Activated CD8-positive, alpha-beta memory T cell treated with anti-CD3 and anti-CD28 coated beads for 48 hours (primary cell): ENCODE measurements around the gene TPGS1.

Source experiments
- DNase-seq, 3 experiments: peaks; one replicate each; pipeline ENCODE4 v3.0.0-alpha.2; 2020; ENCODE audit warnings: low read depth in 2 of 3, low spot score in 2 of 3

The TPGS1 gene

GRCh38 chr19:507286-508203 is at the start of gene TPGS1:
Gene TPGS1, plus strand, starts transcription at chr19:507497. Its CDS starts 10 bp downstream, at chr19:507507.
- DNase-seq = peak; percentile 49 to 77 (median 62)

- DNase-seq = no peak
Observed at GRCh38 chr19:457636-458035, 49.7 kb upstream of the TPGS1 start.

GRCh38 chr19:458091-459042 is 48.9 kb upstream of the TPGS1 start:
- no peak for DNase-seq

- DNase-seq = no peak
Observed at GRCh38 chr19:459724-460511, 47.4 kb upstream of the TPGS1 start.

GRCh38 chr19:460877-461720 is 46.2 kb upstream of the TPGS1 start, which contains the start of gene SHC2:
Gene SHC2, minus strand, starts transcription at chr19:461033. Its CDS starts 37 bp downstream, at chr19:460996.
- DNase-seq = no peak

- no peak for DNase-seq
Observed at GRCh38 chr19:461721-462551, 45.4 kb upstream of the TPGS1 start.

GRCh38 chr19:463483-464207 is 43.7 kb upstream of the TPGS1 start:
- DNase-seq = no peak

- DNase-seq = no peak
Observed at GRCh38 chr19:464208-464545, 43.1 kb upstream of the TPGS1 start.

GRCh38 chr19:465056-465816 is 42.1 kb upstream of the TPGS1 start:
- DNase-seq = no peak

- no peak for DNase-seq
Observed at GRCh38 chr19:467554-467953, 39.7 kb upstream of the TPGS1 start.

GRCh38 chr19:468587-469256 is 38.6 kb upstream of the TPGS1 start:
- no peak for DNase-seq

GRCh38 chr19:469833-470232 is 37.5 kb upstream of the TPGS1 start:
- DNase-seq = no peak

- DNase-seq = no peak
Observed at GRCh38 chr19:470701-471100, 36.6 kb upstream of the TPGS1 start.

GRCh38 chr19:472005-472858 is 35.1 kb upstream of the TPGS1 start:
- no peak for DNase-seq

GRCh38 chr19:474126-475078 is 32.9 kb upstream of the TPGS1 start:
- DNase-seq = no peak
